DMS53 treated with DMSO at 0.1 percent for 48 hours (cell line): ENCODE data around the gene SORL1.
A peak's percentile ranks its signal among the peaks of the same experiment; 100 is the strongest.

Source experiments
- DNase-seq: peaks from one replicate; lab custom pipeline; 2025; ENCODE audit not compliant: unreplicated experiment; lab: John Stamatoyannopoulos, UW

The SORL1 gene

GRCh38 chr11:121581607-121582006 is 129.5 kb downstream of the SORL1 start:
- DNase-seq, result no peak

GRCh38 chr11:121582296-121582695 is 130.2 kb downstream of the SORL1 start:
- DNase-seq, result no peak

DNA sequence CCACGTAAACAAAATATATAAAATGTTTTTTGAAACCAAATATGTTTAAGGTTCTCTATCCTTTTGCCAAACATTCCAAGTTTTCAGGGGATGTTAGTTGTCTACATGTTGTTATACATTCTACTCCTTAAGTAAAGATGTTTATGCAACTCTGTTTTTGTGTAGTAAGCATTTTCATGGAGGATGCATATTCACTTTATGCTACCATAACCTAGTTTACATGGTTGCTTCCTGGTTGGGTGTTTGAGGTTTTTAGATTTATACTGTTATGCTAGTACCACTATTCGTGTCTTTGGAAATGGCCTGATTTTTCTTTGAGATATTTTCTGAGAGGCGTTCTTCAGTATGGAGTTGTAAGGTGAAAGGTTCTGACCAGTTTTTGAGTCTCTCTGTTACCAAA is 131.7 kb downstream of the SORL1 start:
- DNase-seq, result no peak

DNA sequence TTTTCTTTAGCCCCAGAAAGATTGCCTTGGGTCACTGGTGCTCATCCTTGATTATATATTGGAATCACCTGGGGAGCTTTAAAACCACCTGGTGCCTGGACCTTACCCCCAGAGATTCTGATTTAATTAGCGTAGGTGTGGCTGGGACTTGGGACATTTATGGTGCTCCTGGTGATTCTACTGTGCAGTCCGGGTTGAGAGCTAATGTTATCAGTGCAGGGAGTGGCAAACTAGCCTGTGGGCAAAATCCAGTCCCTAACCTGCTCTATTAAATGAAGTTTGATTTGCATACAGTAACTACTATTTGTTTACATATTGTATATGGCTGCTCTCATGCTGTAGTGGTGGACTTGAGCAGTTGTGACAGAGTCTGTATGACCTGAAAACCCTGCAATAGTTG is 134.6 kb downstream of the SORL1 start:
- DNase-seq, result no peak

DNA sequence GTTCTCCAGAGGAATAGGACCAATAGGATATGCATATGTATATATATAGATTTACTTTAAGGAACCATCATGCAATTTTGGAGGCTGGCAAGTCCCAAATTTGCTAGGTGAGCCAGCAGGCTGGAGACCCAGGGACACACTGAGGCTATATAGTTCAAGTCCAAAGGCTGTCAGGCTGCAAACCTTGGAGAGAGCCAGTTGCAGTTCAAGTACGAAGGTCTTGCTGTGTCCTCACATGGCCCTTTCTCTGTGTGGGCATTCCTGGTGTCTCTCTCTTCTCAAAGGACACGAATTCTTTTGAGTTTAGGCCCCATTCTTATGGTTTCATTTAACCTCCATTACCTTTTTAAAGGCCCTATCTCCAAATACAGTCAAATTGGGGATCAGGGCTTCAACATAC is 135.1 kb downstream of the SORL1 start:
- DNase-seq, result no peak

DNA sequence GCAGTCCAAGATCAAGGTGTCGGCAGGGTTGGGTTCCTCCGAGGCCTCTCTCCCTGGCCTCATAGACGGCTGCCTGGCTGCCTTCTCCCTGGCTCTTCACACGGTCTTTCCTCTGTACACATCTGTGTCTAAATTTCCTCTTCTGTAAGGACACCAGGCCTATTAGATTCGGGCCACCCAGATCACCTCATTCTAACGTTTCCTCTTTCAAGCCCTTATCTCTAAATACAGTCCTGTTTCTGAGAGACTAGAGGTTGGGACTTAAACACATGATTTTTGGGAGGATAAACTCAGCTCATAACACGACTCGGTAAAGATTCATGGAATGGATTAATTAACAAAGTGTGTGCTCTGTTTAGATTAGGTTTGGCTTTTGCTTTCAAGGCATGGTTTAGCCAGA is 136.6 kb downstream of the SORL1 start:
- DNase-seq, result no peak

GRCh38 chr11:121589946-121590537 is 137.9 kb downstream of the SORL1 start:
- DNase-seq, result no peak

DNA sequence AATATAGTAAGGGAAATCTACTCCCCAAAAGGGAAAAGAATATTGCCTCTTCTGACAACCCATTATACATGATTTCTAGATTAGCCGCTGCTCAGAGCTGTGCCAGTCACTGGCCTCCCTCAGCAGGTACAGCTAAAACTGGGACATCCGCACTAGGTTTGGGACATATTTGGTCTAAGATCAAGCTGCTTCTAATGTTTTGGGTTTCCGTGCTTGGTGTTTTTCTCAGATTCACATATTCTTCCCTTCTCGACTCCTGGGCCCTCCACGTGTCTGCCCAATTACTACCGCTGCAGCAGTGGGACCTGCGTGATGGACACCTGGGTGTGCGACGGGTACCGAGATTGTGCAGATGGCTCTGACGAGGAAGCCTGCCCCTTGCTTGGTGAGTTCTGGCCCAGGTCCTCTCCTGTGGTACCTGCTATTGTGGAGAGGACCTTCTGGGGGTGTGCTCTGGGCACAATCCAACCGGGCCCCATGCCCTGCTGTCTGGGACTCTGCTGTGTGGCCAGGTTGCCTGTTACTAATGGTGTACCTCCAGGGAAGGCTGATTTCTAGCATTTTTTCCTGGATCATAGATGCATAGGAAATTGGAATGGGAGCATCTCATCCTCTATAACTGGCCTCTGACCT is 138.8 kb downstream of the SORL1 start:
- DNase-seq, result no peak

GRCh38 chr11:121591405-121592033 is 139.4 kb downstream of the SORL1 start:
- DNase-seq, result peak; percentile 59

DNA sequence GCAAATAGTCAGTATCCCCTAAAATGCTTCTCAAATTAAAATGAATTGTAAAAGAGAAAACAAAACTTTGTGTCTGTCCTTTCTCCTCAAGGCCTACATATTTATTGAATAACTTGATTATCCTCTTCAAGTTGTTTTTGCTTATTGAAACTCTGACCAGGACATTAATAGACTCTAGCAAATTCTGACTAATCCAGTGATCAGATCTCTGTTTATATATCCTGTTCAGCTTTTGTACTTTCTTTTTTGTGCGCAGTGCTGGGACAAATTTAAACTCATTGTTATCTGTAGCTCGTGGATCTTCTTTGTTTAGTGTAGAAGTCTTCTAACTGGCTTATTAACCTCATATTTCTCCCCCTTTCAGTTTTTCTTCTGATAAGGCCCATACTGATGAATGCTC is 140.6 kb downstream of the SORL1 start:
- DNase-seq, result no peak

DNA sequence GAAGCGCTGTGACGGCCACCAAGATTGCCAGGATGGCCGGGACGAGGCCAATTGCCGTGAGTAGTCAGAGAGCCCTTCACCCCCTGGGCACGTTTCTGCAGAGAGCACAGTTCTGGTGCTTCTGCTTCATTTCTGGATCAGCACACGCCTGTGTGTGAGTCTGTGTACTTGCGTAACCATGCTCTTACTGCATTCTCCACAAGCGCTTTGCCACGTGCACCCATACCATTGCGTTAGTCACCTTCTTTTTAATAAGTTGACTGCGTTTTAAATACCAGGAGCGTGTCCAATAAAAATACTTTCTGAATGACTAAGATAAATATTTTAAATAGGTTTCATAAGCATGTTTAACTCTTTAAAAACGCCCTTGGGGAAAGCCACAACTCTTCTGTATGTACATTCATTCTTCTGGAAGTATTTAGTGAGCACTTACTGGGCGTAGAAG is 143.6 kb downstream of the SORL1 start:
- no peak for DNase-seq

DNA sequence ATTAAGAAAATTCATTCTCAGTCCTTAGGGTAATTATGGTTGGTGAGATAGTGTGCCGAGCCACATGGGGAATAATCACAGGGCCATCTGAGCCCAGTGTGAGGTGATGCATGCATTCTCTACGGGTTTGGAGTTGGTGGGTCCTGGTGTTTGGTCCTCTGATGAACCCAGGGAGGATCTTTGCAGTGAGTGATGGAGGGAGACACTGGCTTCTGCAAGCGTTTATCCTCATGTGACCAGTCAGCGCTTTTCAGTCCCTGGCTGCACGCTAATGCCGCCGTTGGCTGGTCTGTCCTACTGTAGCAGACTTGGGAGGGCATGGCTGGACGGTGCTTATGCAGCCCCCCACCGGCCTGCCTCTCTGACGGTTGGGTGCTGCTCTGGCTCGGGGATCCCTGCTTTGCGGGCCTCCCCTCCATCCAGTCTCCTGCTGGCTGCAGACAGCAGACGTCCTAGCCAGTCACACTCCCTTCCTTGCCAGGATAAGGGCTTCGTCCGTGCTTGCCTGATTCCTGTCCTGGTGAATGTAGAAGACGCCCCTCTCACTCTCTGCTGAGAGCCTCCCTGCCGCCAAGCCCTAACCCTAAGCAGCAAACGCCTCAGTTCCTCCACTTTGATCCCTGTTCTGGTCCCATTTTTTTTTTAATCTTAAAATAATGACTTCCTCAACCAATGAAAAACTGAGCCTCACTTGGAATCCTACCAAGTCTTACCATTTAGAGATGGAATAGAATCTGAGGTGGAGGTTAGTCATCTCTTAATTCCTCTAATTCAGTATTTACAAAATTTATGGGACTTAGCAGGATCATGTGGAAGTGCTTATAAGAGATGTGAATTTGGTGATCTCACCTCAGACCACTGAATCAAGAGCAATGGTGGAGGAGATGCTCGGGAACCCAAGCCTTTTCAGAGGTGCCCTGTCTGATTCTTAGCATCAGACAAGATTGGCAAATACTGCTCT is 144.4 kb downstream of the SORL1 start:
- no peak for DNase-seq

DNA sequence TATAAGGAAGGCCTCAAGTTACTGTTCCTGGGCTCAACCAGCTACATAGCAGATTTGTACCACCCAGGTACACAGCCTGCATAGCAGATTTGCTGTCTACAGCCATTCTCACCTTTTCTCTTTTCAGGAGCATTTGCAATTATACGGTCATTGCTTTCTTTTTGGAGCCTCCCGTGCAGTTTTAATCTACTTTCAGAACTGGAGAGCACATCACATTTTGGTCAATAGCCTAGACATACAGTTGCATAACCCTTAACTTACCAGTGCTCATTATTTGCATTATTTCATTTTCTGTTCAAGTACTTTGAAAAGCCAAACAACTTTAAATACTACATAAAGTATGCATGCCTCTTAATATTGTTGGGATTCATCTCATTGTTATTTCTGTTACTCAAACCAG is 151.2 kb downstream of the SORL1 start:
- DNase-seq, result no peak

GRCh38 chr11:121604152-121604551 is 152.0 kb downstream of the SORL1 start:
- DNase-seq, result no peak

- no peak for DNase-seq
Observed at GRCh38 chr11:121606354-121606753, 154.2 kb downstream of the SORL1 start.

GRCh38 chr11:121607341-121607740 is 155.2 kb downstream of the SORL1 start:
- DNase-seq, result no peak

DNA sequence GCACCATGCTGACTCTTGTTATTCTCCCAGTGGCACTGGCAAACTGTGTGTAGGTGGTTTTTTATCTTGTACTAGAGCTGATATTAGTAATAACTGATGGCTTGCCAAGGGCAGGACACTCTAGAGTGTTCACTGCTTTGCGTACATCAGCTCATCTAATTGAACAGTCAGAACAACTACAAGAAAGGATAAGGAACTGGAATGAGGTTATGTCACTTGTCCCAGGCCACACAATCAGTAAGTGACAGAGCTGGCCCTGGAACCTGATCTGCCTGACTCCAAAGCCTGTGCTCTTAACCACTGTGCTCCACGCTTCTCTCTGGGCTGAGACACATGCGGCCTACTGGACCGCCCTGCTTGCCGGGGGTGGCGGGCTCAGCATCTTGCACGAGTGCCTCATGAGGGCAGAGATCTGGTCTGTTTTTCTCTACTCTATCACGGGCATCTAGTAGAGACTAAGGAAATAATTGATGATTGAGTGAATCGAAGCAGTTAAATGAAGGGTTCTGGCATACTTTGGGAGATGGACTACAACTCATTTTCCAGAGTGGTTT is 156.5 kb downstream of the SORL1 start:
- no peak for DNase-seq

DNA sequence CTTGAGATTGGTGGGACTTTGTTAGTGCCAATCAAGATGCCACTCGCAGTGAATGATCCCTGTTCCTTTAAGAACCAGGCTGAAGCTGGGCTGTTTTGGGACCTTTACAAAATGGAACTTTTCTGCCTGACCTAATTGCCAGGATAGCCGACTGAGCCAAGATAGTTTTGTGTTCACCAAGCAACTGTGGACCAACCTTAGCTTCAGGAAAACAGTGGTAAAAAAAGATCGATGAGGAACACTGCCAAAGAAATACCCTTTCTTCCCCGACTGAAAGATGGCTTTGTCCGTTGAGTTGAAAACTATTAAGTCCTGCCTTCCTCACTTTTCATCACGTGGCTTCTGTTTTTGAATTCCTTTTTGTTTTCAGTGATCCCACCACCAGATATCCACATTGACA is 158.6 kb downstream of the SORL1 start:
- no peak for DNase-seq

GRCh38 chr11:121611242-121611641 is 159.1 kb downstream of the SORL1 start:
- no peak for DNase-seq

GRCh38 chr11:121613724-121614123 is 161.6 kb downstream of the SORL1 start:
- DNase-seq, result peak; percentile 10

GRCh38 chr11:121614636-121615240 is 162.6 kb downstream of the SORL1 start:
- no peak for DNase-seq
